IMR-90 (cell line): ENCODE results near the gene USP16. TPM values are rescaled to one million over a fixed set of nuclear protein-coding genes. Genes with fewer than 3 reads are reported as not detected.

Experiments
- ATAC-seq: fragments of 200-7000 bp; cut with Tn5 transposase; 2 replicates; pipeline ENCODE4 v1.9.1; 2020; ENCODE audit warnings: low read depth, mild to moderate bottlenecking, moderate library complexity
- BruUV-seq: library from RNA; stranded (reverse); fragments of 400-500 nt; replicated peaks from 2 replicates; lab custom pipeline; 2021; lab: Mats Ljungman, UMichigan
- CTCF ChIA-PET: fragments of 300-600 bp; formaldehyde crosslinking; extraction: SDS; loops from one replicate; lab custom pipeline; 2021; ENCODE audit warnings: antibody characterized with exemption; lab: Yijun Ruan, JAX
- POLR2A ChIA-PET: fragments of 300-600 bp; sonication (Branson Sonifier 250); formaldehyde crosslinking; loops from one replicate; lab custom pipeline; 2022; ENCODE audit warnings: antibody characterized with exemption; ENCODE audit not compliant: unreplicated experiment; lab: Charles Lee
- DNase-seq: peaks from one replicate; pipeline ENCODE4 v3.0.0; 2013
- H2AFZ ChIP-seq: replicated peaks from 2 replicates; pipeline ENCODE3; 2013; ENCODE audit warnings: low read length, mild to moderate bottlenecking; ENCODE audit not compliant: poor library complexity
- H2AK5ac ChIP-seq: 2 replicates; pipeline ENCODE4 v1.6.1; 2013; ENCODE audit warnings: low read depth, low read length, inconsistent platforms
- H2AK9ac ChIP-seq: replicated peaks from 2 replicates; pipeline ENCODE3; 2013; ENCODE audit warnings: mild to moderate bottlenecking, low read depth, low read length, moderate library complexity; ENCODE audit not compliant: poor library complexity
- H2BK120ac ChIP-seq: 2 replicates; pipeline ENCODE4 v1.6.1; 2013; ENCODE audit warnings: low read depth, low read length, inconsistent platforms
- H2BK15ac ChIP-seq: 3 replicates; pipeline ENCODE4 v1.6.1; 2013; ENCODE audit warnings: low read depth, low read length, inconsistent platforms
- H2BK20ac ChIP-seq: 2 replicates; pipeline ENCODE4 v1.6.1; 2013; ENCODE audit warnings: low read depth, mild to moderate bottlenecking, inconsistent platforms, low read length, moderate library complexity
- H2BK5ac ChIP-seq: 2 replicates; pipeline ENCODE4 v1.6.1; 2013; ENCODE audit warnings: mild to moderate bottlenecking, low read depth, low read length, inconsistent platforms; ENCODE audit not compliant: poor library complexity, severe bottlenecking
- H3K14ac ChIP-seq: replicated peaks from 2 replicates; pipeline ENCODE4 v1.6.1; 2013; ENCODE audit warnings: low read depth, low read length, inconsistent platforms
- H3K18ac ChIP-seq: 2 replicates; pipeline ENCODE4 v1.6.1; 2013; ENCODE audit warnings: low read depth, low read length, control low read depth
- H3K23ac ChIP-seq: 2 replicates; pipeline ENCODE4 v1.6.1; 2013; ENCODE audit warnings: low read depth, low read length, inconsistent platforms
- H3K27ac ChIP-seq: 2 replicates; pipeline ENCODE4 v1.5.1; 2013; ENCODE audit warnings: mild to moderate bottlenecking, control low read depth, low read length; ENCODE audit not compliant: insufficient read depth
- H3K27me3 ChIP-seq: 2 replicates; pipeline ENCODE4 v1.6.1; 2013; ENCODE audit warnings: low read length; ENCODE audit not compliant: control insufficient read depth, insufficient read depth
- H3K36me3 ChIP-seq: 2 replicates; pipeline ENCODE4 v1.6.1; 2013; ENCODE audit warnings: low read length, mixed read lengths; ENCODE audit not compliant: control insufficient read depth, insufficient read depth
- H3K4ac ChIP-seq: 2 replicates; pipeline ENCODE4 v1.6.1; 2013; ENCODE audit warnings: low read depth, low read length, inconsistent platforms
- H3K4me1 ChIP-seq: 2 replicates; pipeline ENCODE4 v1.6.1; 2013; ENCODE audit warnings: low read length, mixed read lengths; ENCODE audit not compliant: control insufficient read depth, insufficient read depth
- H3K4me2 ChIP-seq: 2 replicates; pipeline ENCODE4 v1.6.1; 2013; ENCODE audit warnings: low read depth, mild to moderate bottlenecking, control low read depth, low read length, moderate library complexity
- H3K4me3 ChIP-seq: 2 replicates; pipeline ENCODE4 v1.5.1; 2013; ENCODE audit warnings: low read depth, mild to moderate bottlenecking, control low read depth, low read length, moderate library complexity; ENCODE audit not compliant: insufficient read depth
- H3K56ac ChIP-seq: 2 replicates; pipeline ENCODE4 v1.6.1; 2013; ENCODE audit warnings: low read length, inconsistent platforms; ENCODE audit not compliant: insufficient read depth; ENCODE audit errors: extremely low read depth
- H3K79me1 ChIP-seq, 2 experiments: 2 replicates each; pipeline ENCODE4 v1.6.1; 2013; ENCODE audit warnings: low read length in 2 of 2, inconsistent platforms in 1 of 2, low read depth in 1 of 2
- H3K9ac ChIP-seq: 2 replicates; pipeline ENCODE4 v1.6.1; 2013; ENCODE audit warnings: low read depth, low read length, control low read depth
- H3K9me1 ChIP-seq: 2 replicates; pipeline ENCODE4 v1.6.1; 2013; ENCODE audit warnings: low read length, inconsistent platforms; ENCODE audit not compliant: insufficient read depth
- H3K9me3 ChIP-seq: 2 replicates; pipeline ENCODE4 v1.6.1; 2013; ENCODE audit warnings: low read length; ENCODE audit not compliant: control insufficient read depth, insufficient read depth
- H4K20me1 ChIP-seq: 2 replicates; pipeline ENCODE4 v1.6.1; 2013; ENCODE audit warnings: low read length, inconsistent platforms; ENCODE audit not compliant: insufficient read depth
- H4K5ac ChIP-seq: 2 replicates; pipeline ENCODE4 v1.6.1; 2013; ENCODE audit warnings: mild to moderate bottlenecking, low read depth, low read length, control low read depth
- H4K8ac ChIP-seq, 2 experiments: 2 replicates each; pipeline ENCODE4 v1.6.1; 2013; ENCODE audit warnings: low read depth in 2 of 2, low read length in 2 of 2, control low read depth in 1 of 2, inconsistent platforms in 1 of 2
- H4K91ac ChIP-seq: 2 replicates; pipeline ENCODE4 v1.6.1; 2013; ENCODE audit warnings: low read depth, low read length, inconsistent platforms; ENCODE audit not compliant: insufficient read depth
- BHLHE40 ChIP-seq: fragments of 150-350 bp; IDR thresholded peaks from 2 replicates; pipeline ENCODE4 v1.6.1; 2016; ENCODE audit warnings: mild to moderate bottlenecking, low read depth, low read length
- CEBPB ChIP-seq: IDR thresholded peaks from 2 replicates; pipeline ENCODE4 v1.6.1; 2012; ENCODE audit warnings: low read depth, low read length, improper control_type of control experiment
- CHD1 ChIP-seq: IDR thresholded peaks from 2 replicates; pipeline ENCODE4 v1.6.1; 2012; ENCODE audit warnings: low read depth, low read length, improper control_type of control experiment
- FOS ChIP-seq: fragments of 150-350 bp; IDR thresholded peaks from 2 replicates; pipeline ENCODE4 v1.6.1; 2016; ENCODE audit warnings: low read depth, low read length
- MAFK ChIP-seq: IDR thresholded peaks from 2 replicates; pipeline ENCODE4 v1.6.1; 2012; ENCODE audit warnings: low read depth, low read length, improper control_type of control experiment
- MAZ ChIP-seq: IDR thresholded peaks from 2 replicates; pipeline ENCODE4 v1.6.1; 2012; ENCODE audit warnings: low read depth, mild to moderate bottlenecking, low read length, improper control_type of control experiment, moderate library complexity, borderline replicate concordance
- NFE2L2 ChIP-seq: fragments of 150-350 bp; IDR thresholded peaks from 2 replicates; pipeline ENCODE4 v1.6.1; 2016; ENCODE audit warnings: low read depth, mild to moderate bottlenecking, low read length
- POLR2A ChIP-seq: IDR thresholded peaks from 2 replicates; pipeline ENCODE4 v1.6.1; 2012; ENCODE audit warnings: mild to moderate bottlenecking, low read depth, low read length
- RAD21 ChIP-seq: IDR thresholded peaks from 2 replicates; pipeline ENCODE4 v1.6.1; 2012; ENCODE audit warnings: low read length, improper control_type of control experiment
- RCOR1 ChIP-seq: IDR thresholded peaks from 2 replicates; pipeline ENCODE4 v1.6.1; 2012; ENCODE audit warnings: mild to moderate bottlenecking, low read length, improper control_type of control experiment; ENCODE audit not compliant: insufficient replicate concordance
- RFX5 ChIP-seq: IDR thresholded peaks from 2 replicates; pipeline ENCODE4 v1.8.0; 2012; ENCODE audit warnings: low read depth, mild to moderate bottlenecking, low read length, moderate library complexity
- SMC3 ChIP-seq: fragments of 150-350 bp; IDR thresholded peaks from 2 replicates; pipeline ENCODE4 v1.6.1; 2016; ENCODE audit warnings: low read depth, mild to moderate bottlenecking, antibody characterized with exemption, low read length, moderate library complexity
- WGBS, 2 experiments: methylation state at CpG; one replicate each; pipeline versions ENCODE4 v1.1.5 to v1.1.7; 2013; ENCODE audit warnings: missing lambda C conversion rate in 2 of 2; ENCODE audit not compliant: insufficient read length in 1 of 2; ENCODE audit errors: extremely low coverage in 2 of 2; 5-methylcytosine and 5-hydroxymethylcytosine counted together
- dilution Hi-C: fragments of 300-500 bp; cut with HindIII; formaldehyde crosslinking; loops from one replicate; pipeline ENCODE4 v1.14.3; 2018; ENCODE audit warnings: low sequenced_read_pairs; ENCODE audit not compliant: unreplicated experiment
- in situ Hi-C: fragments of 300-500 bp; cut with MboI; formaldehyde crosslinking; loops from 3 replicates; pipeline ENCODE4 v1.14.3; 2019; ENCODE audit warnings: low sequenced_read_pairs, inconsistent platforms, mixed read lengths
- intact Hi-C: fragments of 100-400 bp; cut with micrococcal nuclease; formaldehyde crosslinking; loops from 2 replicates; pipeline ENCODE4 v1.10.0; 2022
- polyA plus RNA-seq, 3 experiments: library from polyadenylated mRNA; depleted of rRNA; stranded (reverse); fragments of >200 nt; gene quantifications; 2 replicates each; pipeline ENCODE4 v1.2.3, GENCODE V29; 2012; ENCODE audit warnings: low replicate concordance in 1 of 3
- total RNA-seq: library from RNA; depleted of rRNA; stranded (reverse); fragments of >200 nt; gene quantifications from 2 replicates; pipeline ENCODE4 v1.2.3, GENCODE V29; 2012
- TF ChIP-seq, protein P1 (sequence below): conservative IDR thresholded peaks from 2 replicates; pipeline ENCODE4 v1.5.1; 2012; ENCODE audit warnings: mild to moderate bottlenecking, low read depth, low read length, improper control_type of control experiment
- TF ChIP-seq, protein P2 (sequence below): fragments of 150-350 bp; IDR thresholded peaks from 2 replicates; pipeline ENCODE4 v1.6.1; 2016; ENCODE audit warnings: low read depth, mild to moderate bottlenecking, low read length, moderate library complexity, borderline replicate concordance

The USP16 gene
- total and polyA plus RNA-seq, 2 of the 4 experiments (the other 2 are of a cell fraction): 15.5 to 28.7 TPM

DNA sequence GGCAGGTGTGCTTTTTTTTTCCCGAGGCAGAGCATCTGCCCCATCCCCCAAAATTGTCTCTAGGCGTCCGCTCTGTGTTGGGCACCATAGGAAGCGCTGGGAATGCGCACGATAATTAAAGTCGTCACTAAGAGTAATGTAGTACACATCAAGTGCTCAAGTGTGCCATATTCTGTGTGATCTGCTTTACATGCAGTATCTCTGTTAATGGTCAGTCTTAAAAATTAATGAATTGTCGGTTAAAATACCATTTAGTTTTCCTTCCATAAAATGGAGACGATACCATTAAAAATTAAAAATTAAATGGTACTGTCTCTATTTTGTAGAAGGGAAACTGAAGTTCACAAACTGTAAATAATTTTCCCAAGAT, 49.5 kb downstream of the USP16 start (continued):
- TF ChIP-seq MAFK (no peak), CHD1 (no peak), SMC3 (no peak), CEBPB (no peak), FOS (no peak), RFX5 (no peak)

DNA sequence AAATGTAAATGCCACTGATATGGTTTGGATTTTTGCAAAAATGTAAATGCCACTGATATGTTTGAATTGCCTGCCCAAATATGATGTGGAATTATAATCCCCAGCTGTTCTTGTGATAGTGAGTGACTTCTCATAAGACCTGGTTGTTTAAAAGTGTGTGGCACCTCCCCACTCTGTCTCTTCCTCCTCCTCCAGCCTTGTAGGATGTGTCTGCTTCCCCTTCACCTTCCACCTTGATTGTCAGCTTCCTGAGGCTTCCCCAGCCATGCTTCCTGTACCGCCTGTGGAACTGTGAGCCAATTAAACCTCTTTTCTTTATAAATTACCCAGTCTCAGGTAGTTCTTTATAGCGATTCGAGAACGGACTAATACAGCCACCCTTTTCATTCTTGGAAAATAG, 50.3 kb downstream of the USP16 start:
- peak overlapping the region; percentile 64 for H2BK5ac ChIP-seq
- WGBS, 2 experiments: no CpG with 5 or more reads among the region's 4 CpGs
- H4K91ac ChIP-seq: no peak overlapping the region
- peak overlapping the region; percentile 80; the same call in 1 of the 2 replicates for H4K5ac ChIP-seq
- H2AK9ac ChIP-seq: no peak overlapping the region
- H2BK20ac ChIP-seq: peak overlapping the region; percentile 53; the same call in 1 of the 2 replicates
- H3K23ac ChIP-seq: peak overlapping the region; percentile 44; the same call in 1 of the 2 replicates
- in situ Hi-C loops (loop anchor here (25.0 kb wide), 1 partner anchor 2013 kb away; no protein-coding TSS in a partner anchor), intact Hi-C loops (no loop called here), dilution Hi-C loops (no loop called here)
- peaks cover 27% of the 10 kb centered on the region for H4K20me1 ChIP-seq
- H3K4me2 ChIP-seq: no peak overlapping the region
- no peak overlapping the region for H2AFZ ChIP-seq
- peak overlapping the region; percentile 15; the same call in 1 of the 2 replicates for H3K18ac ChIP-seq
- DNase-seq: no peak
- no peaks in the 10 kb centered on the region for H3K9me3 ChIP-seq
- no peak overlapping the region for H3K56ac ChIP-seq
- CTCF ChIA-PET: interaction anchor here (0.6 kb wide), 2 partner anchors 586 to 1897 kb away, joined by 3 to 6 read pairs; no protein-coding TSS in a partner anchor
- H3K27ac ChIP-seq: no peak overlapping the region
- peak overlapping the region; percentile 70 for H2BK120ac ChIP-seq
- H3K4me3 ChIP-seq: no peak overlapping the region
- no peak overlapping the region for H2BK15ac ChIP-seq
- peak overlapping the region in 1 of 2 experiments; percentile 49; a peak in 1 of 4 replicates for H4K8ac ChIP-seq
- no peaks in the 10 kb centered on the region for H3K36me3 ChIP-seq
- no peak overlapping the region for H3K9ac ChIP-seq
- H3K79me1 ChIP-seq: peaks cover 0 to 23% of the 10 kb centered on the region in 2 experiments; a peak in 2 of 4 replicates
- H3K9me1 ChIP-seq: peaks cover 9% of the 10 kb centered on the region
- no peak for ATAC-seq
- peaks cover 9% of the 10 kb centered on the region for H3K4me1 ChIP-seq
- H3K27me3 ChIP-seq: no peaks in the 10 kb centered on the region
- peak overlapping the region; percentile 73; the same call in 1 of the 2 replicates for H3K4ac ChIP-seq
- BruUV-seq: no TSS peak
- H2AK5ac ChIP-seq: peak overlapping the region; percentile 89; the same call in 1 of the 2 replicates
- peak overlapping the region; percentile 50; the same call in 1 of the 2 replicates for H3K14ac ChIP-seq
- POLR2A ChIA-PET: no interaction called here
- no peak for TF ChIP-seq BHLHE40
- TF ChIP-seq RCOR1: no peak
- no peak for TF ChIP-seq RFX5
- TF ChIP-seq NFE2L2: no peak
- no peak for TF ChIP-seq MAFK
- TF ChIP-seq RAD21: no peak
- TF ChIP-seq CHD1: no peak
- TF ChIP-seq, protein P1, sequence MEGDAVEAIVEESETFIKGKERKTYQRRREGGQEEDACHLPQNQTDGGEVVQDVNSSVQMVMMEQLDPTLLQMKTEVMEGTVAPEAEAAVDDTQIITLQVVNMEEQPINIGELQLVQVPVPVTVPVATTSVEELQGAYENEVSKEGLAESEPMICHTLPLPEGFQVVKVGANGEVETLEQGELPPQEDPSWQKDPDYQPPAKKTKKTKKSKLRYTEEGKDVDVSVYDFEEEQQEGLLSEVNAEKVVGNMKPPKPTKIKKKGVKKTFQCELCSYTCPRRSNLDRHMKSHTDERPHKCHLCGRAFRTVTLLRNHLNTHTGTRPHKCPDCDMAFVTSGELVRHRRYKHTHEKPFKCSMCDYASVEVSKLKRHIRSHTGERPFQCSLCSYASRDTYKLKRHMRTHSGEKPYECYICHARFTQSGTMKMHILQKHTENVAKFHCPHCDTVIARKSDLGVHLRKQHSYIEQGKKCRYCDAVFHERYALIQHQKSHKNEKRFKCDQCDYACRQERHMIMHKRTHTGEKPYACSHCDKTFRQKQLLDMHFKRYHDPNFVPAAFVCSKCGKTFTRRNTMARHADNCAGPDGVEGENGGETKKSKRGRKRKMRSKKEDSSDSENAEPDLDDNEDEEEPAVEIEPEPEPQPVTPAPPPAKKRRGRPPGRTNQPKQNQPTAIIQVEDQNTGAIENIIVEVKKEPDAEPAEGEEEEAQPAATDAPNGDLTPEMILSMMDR: no peak
- no peak for TF ChIP-seq POLR2A
- TF ChIP-seq, protein P2, sequence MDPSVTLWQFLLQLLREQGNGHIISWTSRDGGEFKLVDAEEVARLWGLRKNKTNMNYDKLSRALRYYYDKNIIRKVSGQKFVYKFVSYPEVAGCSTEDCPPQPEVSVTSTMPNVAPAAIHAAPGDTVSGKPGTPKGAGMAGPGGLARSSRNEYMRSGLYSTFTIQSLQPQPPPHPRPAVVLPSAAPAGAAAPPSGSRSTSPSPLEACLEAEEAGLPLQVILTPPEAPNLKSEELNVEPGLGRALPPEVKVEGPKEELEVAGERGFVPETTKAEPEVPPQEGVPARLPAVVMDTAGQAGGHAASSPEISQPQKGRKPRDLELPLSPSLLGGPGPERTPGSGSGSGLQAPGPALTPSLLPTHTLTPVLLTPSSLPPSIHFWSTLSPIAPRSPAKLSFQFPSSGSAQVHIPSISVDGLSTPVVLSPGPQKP: no peak
- no peak for TF ChIP-seq MAZ
- no peak for TF ChIP-seq CEBPB
- no peak for TF ChIP-seq FOS
